ENCODE results near the gene GKAP1.

DNA sequence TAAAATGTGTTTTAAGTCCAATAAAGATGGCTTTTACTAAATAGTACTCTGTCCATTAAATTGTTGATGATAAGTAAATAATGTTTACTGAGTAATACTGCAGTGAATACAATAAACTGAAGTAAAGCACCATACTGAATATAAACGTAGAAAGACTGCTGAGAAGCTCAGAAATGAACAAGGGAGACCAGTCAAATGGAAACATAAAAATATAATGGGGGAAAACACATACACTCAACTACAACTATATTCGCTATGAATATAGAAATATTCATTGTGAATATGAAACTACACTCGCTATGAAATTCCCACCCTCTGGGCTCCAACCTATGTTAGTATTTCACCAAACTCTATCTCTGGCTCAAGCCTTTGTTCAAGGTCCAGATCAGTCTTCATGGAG lies 67.9 kb downstream of the GKAP1 start:
- TF ChIP-seq CTCF (conservative IDR thresholded peaks at IDR 0.05): no peak
- TF ChIP-seq ZFX (IDR thresholded peaks at IDR 0.05): no peak

Measured in C4-2B (cell line).